COR-L47 (cell line): ENCODE measurements around the gene RNF214.

Experiments used
- DNase-seq: peaks from one replicate; lab custom pipeline; 2025; lab: John Stamatoyannopoulos, UW

RNF214 gene

GRCh38 chr11:117282956-117283355 is 50.5 kb downstream of the RNF214 start:
- DNase-seq: no peak

GRCh38 chr11:117284053-117284452 is 51.6 kb downstream of the RNF214 start:
- no peak for DNase-seq

- no peak for DNase-seq
Measured at GRCh38 chr11:117286588-117286987, 54.1 kb downstream of the RNF214 start.

- DNase-seq: no peak
Measured at GRCh38 chr11:117287668-117288067, 55.2 kb downstream of the RNF214 start.

- DNase-seq: no peak
Measured at GRCh38 chr11:117289795-117290194, 57.3 kb downstream of the RNF214 start.

- no peak for DNase-seq
Measured at GRCh38 chr11:117290809-117291396, 58.4 kb downstream of the RNF214 start, which contains the start of gene BACE1-AS. Gene BACE1-AS (plus strand): TSS chr11:117291346.

- DNase-seq: no peak
Measured at GRCh38 chr11:117292616-117293015, 60.1 kb downstream of the RNF214 start.

GRCh38 chr11:117295438-117296137 is 63.1 kb downstream of the RNF214 start:
- no peak for DNase-seq

GRCh38 chr11:117296881-117297280 is 64.4 kb downstream of the RNF214 start:
- no peak for DNase-seq

GRCh38 chr11:117298195-117298594 is 65.7 kb downstream of the RNF214 start:
- DNase-seq: no peak

- DNase-seq: no peak
Measured at GRCh38 chr11:117299351-117300282, 67.1 kb downstream of the RNF214 start.

GRCh38 chr11:117300283-117300663 is 67.8 kb downstream of the RNF214 start:
- DNase-seq: no peak

GRCh38 chr11:117300773-117301172 is 68.3 kb downstream of the RNF214 start:
- no peak for DNase-seq

- no peak for DNase-seq
Measured at GRCh38 chr11:117302228-117302627, 69.8 kb downstream of the RNF214 start.

GRCh38 chr11:117303101-117303500 is 70.6 kb downstream of the RNF214 start:
- no peak for DNase-seq

GRCh38 chr11:117303646-117304315 is 71.3 kb downstream of the RNF214 start:
- DNase-seq: no peak

GRCh38 chr11:117305145-117305544 is 72.7 kb downstream of the RNF214 start:
- DNase-seq: no peak

GRCh38 chr11:117309310-117309709 is 76.8 kb downstream of the RNF214 start:
- no peak for DNase-seq

- no peak for DNase-seq
Measured at GRCh38 chr11:117313091-117313490, 80.6 kb downstream of the RNF214 start.

- no peak for DNase-seq
Measured at GRCh38 chr11:117313828-117314768, 81.6 kb downstream of the RNF214 start.

- no peak for DNase-seq
Measured at GRCh38 chr11:117314840-117315239, 82.4 kb downstream of the RNF214 start.
